Measurements from ENCODE around the gene ASB13. TPM values are rescaled to one million over a fixed set of nuclear protein-coding genes. Genes with fewer than 3 reads are reported as not detected.

ASB13 gene
- total RNA-seq, 2 donors from 2014 or later = 12.8 to 13.5 TPM

GRCh38 chr10:5616836-5617235 lies 49.6 kb downstream of the ASB13 start:
- H3K27me3 ChIP-seq (ENCODE audit: control insufficient read depth, insufficient read depth, low read length, poor library complexity, severe bottlenecking) = no peaks in the 10 kb centered on the region
- 93 to 95% methylated on average over 4 to 6 of the region's 6 CpGs for WGBS, 2 experiments (ENCODE audit: insufficient coverage in 1 of 2, insufficient read length in 1 of 2)
- no peak overlapping the region for H3K27ac Mint-ChIP-seq

GRCh38 chr10:5616046-5616445 lies 50.3 kb downstream of the ASB13 start:
- DNase-seq = no peak
- H3K4me3 Mint-ChIP-seq = no peak overlapping the region
- no peaks in the 10 kb centered on the region for H3K9me3 Mint-ChIP-seq
- H3K36me3 Mint-ChIP-seq (ENCODE audit: low read depth) = no peaks in the 10 kb centered on the region
- no peak overlapping the region for H3K27ac Mint-ChIP-seq
- H3K27me3 Mint-ChIP-seq (ENCODE audit: insufficient read depth) = peaks cover 1% of the 10 kb centered on the region
- H3K27ac ChIP-seq (ENCODE audit: low read depth, low read length) = no peak overlapping the region
- no peak overlapping the region for H3K4me3 ChIP-seq (ENCODE audit: low read length)
- H3K9ac ChIP-seq (ENCODE audit: extremely low read depth, low read length, poor library complexity, severe bottlenecking) = no peak overlapping the region
- no peaks in the 10 kb centered on the region for H3K4me1 ChIP-seq (ENCODE audit: control insufficient read depth, insufficient read depth, low read length)
- no peaks in the 10 kb centered on the region for H3K36me3 ChIP-seq (ENCODE audit: control insufficient read depth, insufficient read depth, low read length)
- WGBS, 2 experiments (ENCODE audit: insufficient coverage in 1 of 2, insufficient read length in 1 of 2) = 93% methylated on average over 25 of the region's 26 CpGs; no CpG with 5 or more reads in 1 of the 2 experiments
- H3K27me3 ChIP-seq (ENCODE audit: control insufficient read depth, insufficient read depth, low read length, poor library complexity, severe bottlenecking) = no peaks in the 10 kb centered on the region
- TF ChIP-seq CTCF (conservative IDR thresholded peaks at IDR 0.05) = no peak
- no peaks in the 10 kb centered on the region for H3K9me3 ChIP-seq (ENCODE audit: control insufficient read depth, low read length)
- peaks cover 3% of the 10 kb centered on the region for H3K4me1 Mint-ChIP-seq

More at GRCh38 chr10:5616836-5617235, 49.6 kb downstream of the ASB13 start:
- Histone ChIP-seq H3K4me3 (ENCODE audit: low read length) (no peak overlapping the region), H3K27ac (ENCODE audit: low read depth, low read length) (no peak overlapping the region), H3K9ac (ENCODE audit: extremely low read depth, low read length, poor library complexity, severe bottlenecking) (no peak overlapping the region), H3K36me3 (ENCODE audit: control insufficient read depth, insufficient read depth, low read length) (no peaks in the 10 kb centered on the region), H3K9me3 (ENCODE audit: control insufficient read depth, low read length) (no peaks in the 10 kb centered on the region), H3K4me1 (ENCODE audit: control insufficient read depth, insufficient read depth, low read length) (no peaks in the 10 kb centered on the region)
- DNase-seq = no peak
- no peak for TF ChIP-seq CTCF (conservative IDR thresholded peaks at IDR 0.05)
- no peaks in the 10 kb centered on the region for H3K36me3 Mint-ChIP-seq (ENCODE audit: low read depth)
- no peak overlapping the region for H3K4me3 Mint-ChIP-seq
- H3K27me3 Mint-ChIP-seq (ENCODE audit: insufficient read depth) = peaks cover 1% of the 10 kb centered on the region
- peaks cover 3% of the 10 kb centered on the region for H3K4me1 Mint-ChIP-seq
- no peaks in the 10 kb centered on the region for H3K9me3 Mint-ChIP-seq

- WGBS, 2 experiments (ENCODE audit: insufficient coverage in 1 of 2, insufficient read length in 1 of 2) = 90% methylated on average over 7 of the region's 7 CpGs
These were observed 51.1 kb downstream of the ASB13 start for GRCh38 chr10:5615316-5615715.

More at GRCh38 chr10:5615316-5615715, 51.1 kb downstream of the ASB13 start:
- Mint-ChIP-seq H3K27ac (no peak overlapping the region), H3K9me3 (no peaks in the 10 kb centered on the region), H3K4me1 (peaks cover 3% of the 10 kb centered on the region), H3K27me3 (ENCODE audit: insufficient read depth) (peaks cover 1% of the 10 kb centered on the region), H3K36me3 (ENCODE audit: low read depth) (no peaks in the 10 kb centered on the region), H3K4me3 (no peak overlapping the region)
- H3K27ac ChIP-seq (ENCODE audit: low read depth, low read length) = no peak overlapping the region
- no peaks in the 10 kb centered on the region for H3K36me3 ChIP-seq (ENCODE audit: control insufficient read depth, insufficient read depth, low read length)
- H3K9ac ChIP-seq (ENCODE audit: extremely low read depth, low read length, poor library complexity, severe bottlenecking) = no peak overlapping the region
- no peak overlapping the region for H3K4me3 ChIP-seq (ENCODE audit: low read length)
- H3K4me1 ChIP-seq (ENCODE audit: control insufficient read depth, insufficient read depth, low read length) = no peaks in the 10 kb centered on the region
- no peaks in the 10 kb centered on the region for H3K27me3 ChIP-seq (ENCODE audit: control insufficient read depth, insufficient read depth, low read length, poor library complexity, severe bottlenecking)
- no peaks in the 10 kb centered on the region for H3K9me3 ChIP-seq (ENCODE audit: control insufficient read depth, low read length)
- no peak for DNase-seq
- no peak for TF ChIP-seq CTCF (conservative IDR thresholded peaks at IDR 0.05)

Measured in endodermal cell (in vitro differentiated cells).